ENCODE measurements around the gene ATG9A.

DNA sequence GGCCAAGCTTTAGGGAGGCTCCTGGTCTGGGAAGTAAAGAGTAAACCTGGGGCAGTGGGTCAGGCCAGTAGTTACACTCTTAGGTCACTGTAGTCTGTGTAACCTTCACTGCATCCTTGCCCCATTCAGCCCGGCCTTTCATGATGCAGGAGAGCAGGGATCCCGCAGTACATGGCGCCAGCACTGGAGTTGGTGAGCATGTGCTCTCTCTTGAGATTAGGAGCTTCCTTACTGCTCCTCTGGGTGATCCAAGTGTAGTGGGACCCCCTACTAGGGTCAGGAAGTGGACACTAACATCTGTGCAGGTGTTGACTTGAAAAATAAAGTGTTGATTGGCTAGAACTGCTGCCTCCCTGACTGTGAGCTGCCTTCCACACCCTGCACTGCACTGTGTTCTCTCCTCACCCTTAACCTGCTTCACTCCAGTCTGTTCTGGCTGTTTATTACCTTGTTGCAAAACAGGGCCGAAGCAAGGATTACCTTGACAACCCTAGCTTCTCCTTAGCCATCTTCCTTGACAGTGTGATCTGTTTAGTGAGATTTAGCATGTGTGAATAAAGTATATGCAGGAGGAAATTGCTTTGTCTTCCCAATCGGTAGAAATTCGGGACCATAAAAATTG is 46.2 kb downstream of the ATG9A start:
- TF ChIP-seq POLR2A (IDR thresholded peaks at IDR 0.05) (no peak), POLR2AphosphoS5 (IDR thresholded peaks at IDR 0.05) (no peak)
- TF ChIP-seq, protein P1, sequence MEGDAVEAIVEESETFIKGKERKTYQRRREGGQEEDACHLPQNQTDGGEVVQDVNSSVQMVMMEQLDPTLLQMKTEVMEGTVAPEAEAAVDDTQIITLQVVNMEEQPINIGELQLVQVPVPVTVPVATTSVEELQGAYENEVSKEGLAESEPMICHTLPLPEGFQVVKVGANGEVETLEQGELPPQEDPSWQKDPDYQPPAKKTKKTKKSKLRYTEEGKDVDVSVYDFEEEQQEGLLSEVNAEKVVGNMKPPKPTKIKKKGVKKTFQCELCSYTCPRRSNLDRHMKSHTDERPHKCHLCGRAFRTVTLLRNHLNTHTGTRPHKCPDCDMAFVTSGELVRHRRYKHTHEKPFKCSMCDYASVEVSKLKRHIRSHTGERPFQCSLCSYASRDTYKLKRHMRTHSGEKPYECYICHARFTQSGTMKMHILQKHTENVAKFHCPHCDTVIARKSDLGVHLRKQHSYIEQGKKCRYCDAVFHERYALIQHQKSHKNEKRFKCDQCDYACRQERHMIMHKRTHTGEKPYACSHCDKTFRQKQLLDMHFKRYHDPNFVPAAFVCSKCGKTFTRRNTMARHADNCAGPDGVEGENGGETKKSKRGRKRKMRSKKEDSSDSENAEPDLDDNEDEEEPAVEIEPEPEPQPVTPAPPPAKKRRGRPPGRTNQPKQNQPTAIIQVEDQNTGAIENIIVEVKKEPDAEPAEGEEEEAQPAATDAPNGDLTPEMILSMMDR (IDR thresholded peaks at IDR 0.05): no peak
